HepG2 (cell line): Measurements from ENCODE around the gene HYLS1. TPM values are rescaled to one million over a fixed set of nuclear protein-coding genes. Genes with fewer than 3 reads are reported as not detected.

Source experiments
- ATAC-seq: fragments of 200-7000 bp; cut with Tn5 transposase; 3 replicates; pipeline ENCODE4 v1.9.1; 2020; ENCODE audit warnings: mild to moderate bottlenecking, moderate library complexity
- BruUV-seq: library from RNA; stranded (reverse); fragments of 400-500 nt; replicated peaks from 2 replicates; lab custom pipeline; 2021; lab: Mats Ljungman, UMichigan
- CTCF ChIA-PET: fragments of 300-600 bp; formaldehyde crosslinking; extraction: SDS; loops from one replicate; lab custom pipeline; 2021; ENCODE audit warnings: low total read pairs, inconsistent platforms, low intra/inter-chr PET ratio; lab: Yijun Ruan, JAX
- POLR2A ChIA-PET: fragments of 350-600 bp; sonication (Branson Sonifier 250); formaldehyde crosslinking; loops from one replicate; lab custom pipeline; 2020; ENCODE audit warnings: antibody characterized with exemption, inconsistent platforms; lab: Yijun Ruan, JAX
- DNase-seq: peaks from one replicate; pipeline ENCODE4 v3.0.0-alpha.2; 2015; ENCODE audit warnings: low spot score
- FAIRE-seq: peaks from 3 replicates; lab custom pipeline; 2011; peaks lifted over from hg19 to GRCh38; lab: Jason Lieb, UNC
- H2AFZ ChIP-seq: one replicate; pipeline ENCODE4 v1.6.1; 2011; ENCODE audit warnings: low read length, inconsistent platforms
- H3K27ac ChIP-seq: fragments of 300-600 bp; 3 replicates; pipeline ENCODE4 v1.8.0; 2011; ENCODE audit warnings: mixed run types, mild to moderate bottlenecking, mixed read lengths, low read length, inconsistent platforms; ENCODE audit not compliant: insufficient read depth; ENCODE audit errors: extremely low read length
- H3K27me3 ChIP-seq, 2 experiments: fragments of 200-600 bp in 1 of 2; 2 replicates in 1 of 2; 3 replicates in 1 of 2; pipeline versions ENCODE4 v1.6.0 to v1.8.0; 2011; ENCODE audit warnings: low read length in 2 of 2, mild to moderate bottlenecking in 2 of 2, moderate library complexity in 2 of 2, inconsistent platforms in 1 of 2; ENCODE audit not compliant: insufficient read depth in 2 of 2, control insufficient read depth in 1 of 2
- H3K36me3 ChIP-seq, 2 experiments: fragments of 200-600 bp in 1 of 2; replicated peaks in 1 of 2; 2 replicates in 1 of 2; 3 replicates in 1 of 2; pipeline versions ENCODE4 v1.5.1 to v1.8.0; 2011; ENCODE audit warnings: low read length in 2 of 2, inconsistent platforms in 1 of 2; ENCODE audit not compliant: insufficient read depth in 2 of 2, control insufficient read depth in 1 of 2
- H3K4me1 ChIP-seq: 2 replicates; pipeline ENCODE4 v1.5.1; 2012; ENCODE audit warnings: low read length, inconsistent platforms; ENCODE audit not compliant: insufficient read depth
- H3K4me2 ChIP-seq: 2 replicates; pipeline ENCODE4 v1.6.0; 2011; ENCODE audit warnings: low read depth, low read length, inconsistent platforms
- H3K4me3 ChIP-seq, 3 experiments: fragments of 200-600 bp in 1 of 3; sonication (generic), shearing (Covaris generic) in 1 of 3; replicated peaks in 1 of 3; 2 replicates each; pipeline ENCODE4 v1.5.1; 2011 to 2016; ENCODE audit warnings: low read length in 3 of 3, inconsistent platforms in 2 of 3, low read depth in 2 of 3, mild to moderate bottlenecking in 2 of 3, control low read depth in 1 of 3, mixed read lengths in 1 of 3; ENCODE audit not compliant: insufficient read depth in 1 of 3
- H3K79me2 ChIP-seq: one replicate; pipeline ENCODE4 v1.6.1; 2011; ENCODE audit warnings: low read length, inconsistent platforms; ENCODE audit not compliant: insufficient read depth
- H3K9ac ChIP-seq: 2 replicates; pipeline ENCODE4 v1.6.0; 2011; ENCODE audit warnings: mild to moderate bottlenecking, low read depth, low read length, inconsistent platforms; ENCODE audit not compliant: insufficient read depth
- H3K9me3 ChIP-seq: 2 replicates; pipeline ENCODE4 v1.5.1; 2012; ENCODE audit warnings: mild to moderate bottlenecking, low read length
- H4K20me1 ChIP-seq: 2 replicates; pipeline ENCODE4 v1.6.0; 2011; ENCODE audit warnings: inconsistent platforms, mild to moderate bottlenecking, low read length, moderate library complexity; ENCODE audit not compliant: insufficient read depth
- NAIF1 ChIP-seq: sonication (generic); formaldehyde crosslinking; IDR thresholded peaks from 2 replicates; pipeline ENCODE4 v1.5.0; 2020; ENCODE audit warnings: mild to moderate bottlenecking, missing genetic modification reagents, borderline replicate concordance
- NCOR1 ChIP-seq: fragments of 200-600 bp; sonication (generic); IDR thresholded peaks from 2 replicates; pipeline ENCODE4 v1.7.0; 2017; ENCODE audit warnings: antibody characterized with exemption, low read length, borderline replicate concordance
- ZSCAN30 ChIP-seq: sonication (generic); formaldehyde crosslinking; IDR thresholded peaks from 2 replicates; pipeline ENCODE4 v1.5.0; 2020; ENCODE audit warnings: mild to moderate bottlenecking, missing genetic modification reagents
- ZSCAN31 ChIP-seq: sonication (generic); formaldehyde crosslinking; IDR thresholded peaks from 2 replicates; pipeline ENCODE4 v1.5.0; 2020; ENCODE audit warnings: low read depth, mild to moderate bottlenecking, missing genetic modification reagents
- WGBS: methylation state at CpG from one replicate; pipeline ENCODE4 v1.1.6; 2017; ENCODE audit warnings: low lambda C conversion rate; 5-methylcytosine and 5-hydroxymethylcytosine counted together
- in situ Hi-C: cut with HindIII; loops from 2 replicates; pipeline ENCODE4 v1.10.0; 2017; ENCODE audit warnings: low pct_unique_long_range_greater_than_20kb; ENCODE audit not compliant: extremely low pct_ligation_motif_present
- intact Hi-C: fragments of 100-400 bp; cut with micrococcal nuclease; formaldehyde crosslinking; loops from one replicate; pipeline ENCODE4 v1.10.0; 2022; ENCODE audit not compliant: unreplicated experiment
- polyA plus RNA-seq, 8 experiments: library from polyadenylated mRNA; depleted of rRNA in 3 of 8; stranded (reverse) in 7 of 8; unstranded in 1 of 8; fragments of >200 nt; fragmentation: Illumina TruSeq in 4 of 8; extraction: Trizol in 4 of 8; gene quantifications; 2 replicates each; pipeline versions ENCODE4 v1.2.1 to v1.2.3, GENCODE V29; 2011 to 2016; ENCODE audit warnings: low read depth in 4 of 8, missing spikeins in 1 of 8, mixed read lengths in 1 of 8; ENCODE audit not compliant: insufficient read depth in 1 of 8
- total RNA-seq, 5 experiments: library from RNA; depleted of rRNA; stranded (reverse); fragments of >200 nt; fragmentation: Illumina TruSeq; extraction: Trizol; gene quantifications; 2 replicates each; pipeline ENCODE4 v1.2.3, GENCODE V29; 2016; ENCODE audit warnings: low read depth in 1 of 5
- TF ChIP-seq, protein P1 (sequence below): sonication (generic); formaldehyde crosslinking; IDR thresholded peaks from one replicate; pipeline ENCODE4 v1.5.1; 2020; ENCODE audit warnings: mild to moderate bottlenecking, missing genetic modification reagents; ENCODE audit errors: not compliant biosample characterization

Gene HYLS1
- total and polyA plus RNA-seq, 2 of the 13 experiments (the other 11 are each of a cell fraction or from before 2014, with no cell fraction given): 1.3 to 3.8 TPM

DNA sequence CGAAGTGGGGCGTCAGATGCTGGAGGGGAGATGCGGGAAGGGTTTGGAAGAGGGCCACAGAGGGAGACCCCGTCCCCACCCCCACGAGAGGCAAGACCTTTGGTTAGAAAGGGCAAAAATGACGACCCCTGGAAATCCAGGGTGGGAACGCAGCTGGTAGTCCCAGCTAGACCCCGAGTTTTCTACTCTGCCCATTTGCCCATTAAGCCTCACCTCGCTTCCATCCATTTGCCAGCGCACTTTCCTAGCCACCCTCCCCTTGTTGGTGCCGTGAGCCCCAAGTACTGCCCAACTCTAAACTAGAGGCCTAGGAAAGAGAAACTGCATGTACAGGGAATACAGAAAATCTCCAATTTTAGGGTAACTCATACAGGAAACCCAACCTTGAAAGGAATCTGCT is 17.2 kb downstream of the HYLS1 start:
- H3K9me3 ChIP-seq: no peaks in the 10 kb centered on the region
- ATAC-seq (no peak), FAIRE-seq (no peak), DNase-seq (no peak)
- H3K36me3 ChIP-seq: no peaks in the 10 kb centered on the region; a peak in 1 of 5 replicates
- BruUV-seq: no TSS peak
- peaks cover 13% of the 10 kb centered on the region for H3K4me1 ChIP-seq
- no peak overlapping the region for H3K4me3 ChIP-seq
- WGBS: 60% methylated on average over 11 of the region's 11 CpGs
- TF ChIP-seq NCOR1: no peak
- no peak overlapping the region for H3K9ac ChIP-seq
- H4K20me1 ChIP-seq: no peaks in the 10 kb centered on the region
- in situ Hi-C loops: no loop called here
- no peak overlapping the region for H2AFZ ChIP-seq
- H3K79me2 ChIP-seq: peaks cover 11% of the 10 kb centered on the region
- intact Hi-C loops: no loop called here
- ChIA-PET POLR2A (no interaction called here), CTCF (no interaction called here)
- H3K27ac ChIP-seq: no peak overlapping the region
- H3K27me3 ChIP-seq: no peaks in the 10 kb centered on the region; a peak in 2 of 5 replicates
- no peak overlapping the region for H3K4me2 ChIP-seq

DNA sequence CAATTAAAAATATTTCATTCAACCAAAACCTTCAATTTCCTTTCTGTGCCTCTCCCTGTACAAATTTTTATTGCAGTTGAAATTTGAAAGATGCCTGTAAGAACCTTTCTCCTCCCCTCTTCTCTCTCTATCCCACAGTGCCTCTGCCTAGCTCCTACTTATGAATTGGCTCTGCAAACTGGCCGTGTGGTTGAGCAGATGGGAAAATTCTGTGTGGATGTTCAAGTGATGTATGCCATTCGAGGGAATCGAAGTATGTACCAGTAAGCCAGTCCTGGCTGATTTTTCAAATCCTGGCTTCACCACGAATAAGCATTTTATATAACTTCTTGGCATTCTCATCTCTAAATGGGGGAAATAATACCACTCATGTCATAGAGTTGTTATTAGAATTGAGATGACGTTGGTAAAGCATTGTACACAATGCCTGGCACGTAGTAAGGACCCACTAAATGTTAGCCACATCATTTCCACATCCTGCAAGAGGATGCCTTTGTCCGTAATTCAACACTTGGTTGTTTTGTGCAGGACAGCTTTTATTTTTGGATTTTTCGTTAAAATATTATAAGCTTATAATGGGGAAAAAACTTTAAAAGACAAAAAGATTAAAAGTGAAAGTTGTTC is 22.9 kb downstream of the HYLS1 start:
- DNase-seq: no peak
- Histone ChIP-seq H3K9ac (no peak overlapping the region), H3K36me3 (no peaks in the 10 kb centered on the region), H3K9me3 (no peaks in the 10 kb centered on the region), H3K27me3 (peaks cover 0 to 4% of the 10 kb centered on the region in 2 experiments; a peak in 2 of 5 replicates), H3K4me1 (no peaks in the 10 kb centered on the region), H4K20me1 (no peaks in the 10 kb centered on the region), H3K4me3 (no peak overlapping the region), H2AFZ (no peak overlapping the region), H3K4me2 (no peak overlapping the region), H3K79me2 (no peaks in the 10 kb centered on the region), H3K27ac (no peak overlapping the region)
- in situ Hi-C loops: no loop called here
- POLR2A ChIA-PET: no interaction called here
- ATAC-seq: no peak
- intact Hi-C loops: no loop called here
- FAIRE-seq: no peak
- 16% methylated on average over 8 of the region's 8 CpGs for WGBS
- CTCF ChIA-PET: interaction anchor here (0.7 kb wide), 1 partner anchor 36 kb away, joined by 3 read pairs; no protein-coding TSS in a partner anchor
- no TSS peak for BruUV-seq
- TF ChIP-seq ZSCAN31 (CRISPR knock-in tag): no peak
- no peak for TF ChIP-seq ZSCAN30
- TF ChIP-seq, protein P1, sequence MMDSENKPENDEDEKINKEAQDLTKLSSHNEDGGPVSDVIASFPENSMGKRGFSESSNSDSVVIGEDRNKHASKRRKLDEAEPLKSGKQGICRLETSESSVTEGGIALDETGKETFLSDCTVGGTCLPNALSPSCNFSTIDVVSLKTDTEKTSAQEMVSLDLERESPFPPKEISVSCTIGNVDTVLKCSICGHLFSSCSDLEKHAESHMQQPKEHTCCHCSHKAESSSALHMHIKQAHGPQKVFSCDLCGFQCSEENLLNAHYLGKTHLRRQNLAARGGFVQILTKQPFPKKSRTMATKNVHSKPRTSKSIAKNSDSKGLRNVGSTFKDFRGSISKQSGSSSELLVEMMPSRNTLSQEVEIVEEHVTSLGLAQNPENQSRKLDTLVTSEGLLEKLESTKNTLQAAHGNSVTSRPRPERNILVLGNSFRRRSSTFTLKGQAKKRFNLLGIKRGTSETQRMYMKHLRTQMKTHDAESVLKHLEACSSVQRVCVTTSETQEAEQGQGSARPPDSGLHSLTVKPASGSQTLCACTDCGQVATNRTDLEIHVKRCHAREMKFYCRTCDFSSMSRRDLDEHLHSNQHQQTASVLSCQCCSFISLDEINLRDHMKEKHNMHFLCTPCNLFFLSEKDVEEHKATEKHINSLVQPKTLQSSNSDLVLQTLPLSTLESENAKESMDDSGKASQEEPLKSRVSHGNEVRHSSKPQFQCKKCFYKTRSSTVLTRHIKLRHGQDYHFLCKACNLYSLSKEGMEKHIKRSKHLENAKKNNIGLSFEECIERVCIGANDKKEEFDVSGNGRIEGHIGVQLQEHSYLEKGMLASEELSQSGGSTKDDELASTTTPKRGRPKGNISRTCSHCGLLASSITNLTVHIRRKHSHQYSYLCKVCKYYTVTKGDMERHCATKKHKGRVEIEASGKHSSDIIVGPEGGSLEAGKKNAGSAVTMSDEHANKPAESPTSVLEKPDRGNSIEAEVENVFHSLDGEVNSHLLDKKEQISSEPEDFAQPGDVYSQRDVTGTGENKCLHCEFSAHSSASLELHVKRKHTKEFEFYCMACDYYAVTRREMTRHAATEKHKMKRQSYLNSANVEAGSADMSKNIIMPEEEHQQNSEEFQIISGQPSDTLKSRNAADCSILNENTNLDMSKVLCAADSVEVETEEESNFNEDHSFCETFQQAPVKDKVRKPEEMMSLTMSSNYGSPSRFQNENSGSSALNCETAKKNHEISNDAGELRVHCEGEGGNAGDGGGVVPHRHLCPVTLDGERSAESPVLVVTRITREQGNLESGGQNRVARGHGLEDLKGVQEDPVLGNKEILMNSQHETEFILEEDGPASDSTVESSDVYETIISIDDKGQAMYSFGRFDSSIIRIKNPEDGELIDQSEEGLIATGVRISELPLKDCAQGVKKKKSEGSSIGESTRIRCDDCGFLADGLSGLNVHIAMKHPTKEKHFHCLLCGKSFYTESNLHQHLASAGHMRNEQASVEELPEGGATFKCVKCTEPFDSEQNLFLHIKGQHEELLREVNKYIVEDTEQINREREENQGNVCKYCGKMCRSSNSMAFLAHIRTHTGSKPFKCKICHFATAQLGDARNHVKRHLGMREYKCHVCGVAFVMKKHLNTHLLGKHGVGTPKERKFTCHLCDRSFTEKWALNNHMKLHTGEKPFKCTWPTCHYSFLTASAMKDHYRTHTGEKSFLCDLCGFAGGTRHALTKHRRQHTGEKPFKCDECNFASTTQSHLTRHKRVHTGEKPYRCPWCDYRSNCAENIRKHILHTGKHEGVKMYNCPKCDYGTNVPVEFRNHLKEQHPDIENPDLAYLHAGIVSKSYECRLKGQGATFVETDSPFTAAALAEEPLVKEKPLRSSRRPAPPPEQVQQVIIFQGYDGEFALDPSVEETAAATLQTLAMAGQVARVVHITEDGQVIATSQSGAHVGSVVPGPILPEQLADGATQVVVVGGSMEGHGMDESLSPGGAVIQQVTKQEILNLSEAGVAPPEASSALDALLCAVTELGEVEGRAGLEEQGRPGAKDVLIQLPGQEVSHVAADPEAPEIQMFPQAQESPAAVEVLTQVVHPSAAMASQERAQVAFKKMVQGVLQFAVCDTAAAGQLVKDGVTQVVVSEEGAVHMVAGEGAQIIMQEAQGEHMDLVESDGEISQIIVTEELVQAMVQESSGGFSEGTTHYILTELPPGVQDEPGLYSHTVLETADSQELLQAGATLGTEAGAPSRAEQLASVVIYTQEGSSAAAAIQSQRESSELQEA (CRISPR knock-in tag): no peak
- TF ChIP-seq NAIF1: no peak
